ENCODE data around the gene LAGE3.

DNA sequence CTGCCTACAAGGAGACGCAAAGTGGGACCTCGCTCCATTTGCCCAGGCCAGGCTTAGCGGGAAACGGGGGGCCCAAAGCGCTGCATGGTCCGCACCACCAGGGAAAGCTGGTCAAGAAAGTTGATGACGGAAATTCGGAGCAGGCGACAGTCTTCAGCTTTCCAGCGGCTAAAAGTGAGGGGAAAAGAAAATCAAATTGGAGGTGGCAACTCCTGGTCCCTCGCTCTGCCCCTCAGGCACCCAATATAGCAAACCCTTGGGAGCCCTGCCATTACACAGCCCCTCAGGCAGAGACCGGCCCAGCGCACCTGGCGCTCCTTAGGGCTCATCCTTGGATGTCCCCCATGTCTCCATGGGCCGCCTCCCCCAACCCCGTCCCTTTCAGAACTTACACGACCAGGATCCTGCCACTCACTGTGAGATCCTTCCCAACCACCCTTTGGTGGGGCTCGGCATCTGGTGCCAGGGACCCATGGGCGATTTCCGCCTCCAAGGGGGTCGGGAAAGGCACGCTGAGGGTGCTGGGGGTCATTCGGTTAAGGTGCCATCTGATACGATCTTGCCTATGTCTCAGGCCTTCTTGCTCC lies 1.1 kb downstream of the LAGE3 start:
- TF ChIP-seq CTCF (IDR thresholded peaks at IDR 0.05) (no peak), POLR2A (IDR thresholded peaks at IDR 0.05) (no peak), POLR2AphosphoS5 (IDR thresholded peaks at IDR 0.05) (no peak), EP300 (IDR thresholded peaks at IDR 0.05; ENCODE audit: low read depth) (no peak)
